Measurements from ENCODE around the gene ARMC8.

ARMC8 gene

GRCh38 chr3:138331143-138331894, 144.2 kb downstream of the ARMC8 start:
- peaks cover 0 to 18% (median 18%) of the 10 kb centered on the region in 5 donors for H3K4me1 ChIP-seq (ENCODE audit: control insufficient read depth in 5 of 5, insufficient read depth in 5 of 5, low read length in 5 of 5)
- no peak overlapping the region for H3K9ac ChIP-seq (ENCODE audit: low read length in 5 of 5)
- no peak overlapping the region for H3K27ac ChIP-seq (ENCODE audit: low read depth, low read length)
- H3K4me3 ChIP-seq (ENCODE audit: low read depth in 1 of 5, low read length in 5 of 5) = no peak overlapping the region
- no peaks in the 10 kb centered on the region for H3K9me3 ChIP-seq (ENCODE audit: control insufficient read depth in 5 of 5, low read length in 5 of 5)
- no peaks in the 10 kb centered on the region for H3K27me3 ChIP-seq (ENCODE audit: control insufficient read depth in 5 of 5, insufficient read depth in 4 of 5, low read length in 5 of 5)
- no peaks in the 10 kb centered on the region for H3K36me3 ChIP-seq (ENCODE audit: control insufficient read depth in 5 of 5, insufficient read depth in 5 of 5, low read length in 5 of 5)

GRCh38 chr3:138332472-138333073, 145.5 kb downstream of the ARMC8 start:
- H3K4me3 ChIP-seq (ENCODE audit: low read depth in 1 of 5, low read length in 5 of 5) = no peak overlapping the region
- H3K36me3 ChIP-seq (ENCODE audit: control insufficient read depth in 5 of 5, insufficient read depth in 5 of 5, low read length in 5 of 5) = no peaks in the 10 kb centered on the region
- H3K27ac ChIP-seq (ENCODE audit: low read depth, low read length) = no peak overlapping the region
- no peak overlapping the region for H3K9ac ChIP-seq (ENCODE audit: low read length in 5 of 5)
- peaks cover 0 to 18% (median 18%) of the 10 kb centered on the region in 5 donors for H3K4me1 ChIP-seq (ENCODE audit: control insufficient read depth in 5 of 5, insufficient read depth in 5 of 5, low read length in 5 of 5)
- no peaks in the 10 kb centered on the region for H3K9me3 ChIP-seq (ENCODE audit: control insufficient read depth in 5 of 5, low read length in 5 of 5)
- no peaks in the 10 kb centered on the region for H3K27me3 ChIP-seq (ENCODE audit: control insufficient read depth in 5 of 5, insufficient read depth in 4 of 5, low read length in 5 of 5)

- Histone ChIP-seq H3K4me1 (ENCODE audit: control insufficient read depth in 5 of 5, insufficient read depth in 5 of 5, low read length in 5 of 5) (peaks cover 0 to 8% (median 4%) of the 10 kb centered on the region in 5 donors), H3K9ac (ENCODE audit: low read length in 5 of 5) (no peak overlapping the region), H3K36me3 (ENCODE audit: control insufficient read depth in 5 of 5, insufficient read depth in 5 of 5, low read length in 5 of 5) (no peaks in the 10 kb centered on the region)
These were observed 147.5 kb downstream of the ARMC8 start for GRCh38 chr3:138334608-138335007.

GRCh38 chr3:138336454-138336999, 149.4 kb downstream of the ARMC8 start:
- Histone ChIP-seq H3K36me3 (ENCODE audit: control insufficient read depth in 5 of 5, insufficient read depth in 5 of 5, low read length in 5 of 5) (no peaks in the 10 kb centered on the region), H3K27me3 (ENCODE audit: control insufficient read depth in 5 of 5, insufficient read depth in 4 of 5, low read length in 5 of 5) (no peaks in the 10 kb centered on the region), H3K9me3 (ENCODE audit: control insufficient read depth in 5 of 5, low read length in 5 of 5) (no peaks in the 10 kb centered on the region), H3K27ac (ENCODE audit: low read depth, low read length) (no peak overlapping the region), H3K4me3 (ENCODE audit: low read depth in 1 of 5, low read length in 5 of 5) (no peak overlapping the region), H3K9ac (ENCODE audit: low read length in 5 of 5) (no peak overlapping the region), H3K4me1 (ENCODE audit: control insufficient read depth in 5 of 5, insufficient read depth in 5 of 5, low read length in 5 of 5) (peaks cover 0 to 4% (median 0%) of the 10 kb centered on the region in 5 donors)

More at GRCh38 chr3:138334608-138335007, 147.5 kb downstream of the ARMC8 start:
- no peak overlapping the region for H3K27ac ChIP-seq (ENCODE audit: low read depth, low read length)
- no peaks in the 10 kb centered on the region for H3K27me3 ChIP-seq (ENCODE audit: control insufficient read depth in 5 of 5, insufficient read depth in 4 of 5, low read length in 5 of 5)
- no peak overlapping the region for H3K4me3 ChIP-seq (ENCODE audit: low read depth in 1 of 5, low read length in 5 of 5)
- no peaks in the 10 kb centered on the region for H3K9me3 ChIP-seq (ENCODE audit: control insufficient read depth in 5 of 5, low read length in 5 of 5)

- Histone ChIP-seq H3K36me3 (ENCODE audit: control insufficient read depth in 5 of 5, insufficient read depth in 5 of 5, low read length in 5 of 5) (no peaks in the 10 kb centered on the region), H3K4me1 (ENCODE audit: control insufficient read depth in 5 of 5, insufficient read depth in 5 of 5, low read length in 5 of 5) (peaks cover 0 to 4% (median 0%) of the 10 kb centered on the region in 5 donors), H3K27ac (ENCODE audit: low read depth, low read length) (no peak overlapping the region), H3K4me3 (ENCODE audit: low read depth in 1 of 5, low read length in 5 of 5) (no peak overlapping the region), H3K27me3 (ENCODE audit: control insufficient read depth in 5 of 5, insufficient read depth in 4 of 5, low read length in 5 of 5) (no peaks in the 10 kb centered on the region), H3K9ac (ENCODE audit: low read length in 5 of 5) (no peak overlapping the region), H3K9me3 (ENCODE audit: control insufficient read depth in 5 of 5, low read length in 5 of 5) (no peaks in the 10 kb centered on the region)
These were observed 151.1 kb downstream of the ARMC8 start for GRCh38 chr3:138338244-138338643.

GRCh38 chr3:138338811-138339210, 151.7 kb downstream of the ARMC8 start:
- H3K9ac ChIP-seq (ENCODE audit: low read length in 5 of 5) = no peak overlapping the region
- no peaks in the 10 kb centered on the region for H3K27me3 ChIP-seq (ENCODE audit: control insufficient read depth in 5 of 5, insufficient read depth in 4 of 5, low read length in 5 of 5)
- peaks cover 0 to 7% (median 4%) of the 10 kb centered on the region in 5 donors for H3K4me1 ChIP-seq (ENCODE audit: control insufficient read depth in 5 of 5, insufficient read depth in 5 of 5, low read length in 5 of 5)
- no peak overlapping the region for H3K27ac ChIP-seq (ENCODE audit: low read depth, low read length)
- H3K9me3 ChIP-seq (ENCODE audit: control insufficient read depth in 5 of 5, low read length in 5 of 5) = no peaks in the 10 kb centered on the region
- no peak overlapping the region for H3K4me3 ChIP-seq (ENCODE audit: low read depth in 1 of 5, low read length in 5 of 5)
- no peaks in the 10 kb centered on the region for H3K36me3 ChIP-seq (ENCODE audit: control insufficient read depth in 5 of 5, insufficient read depth in 5 of 5, low read length in 5 of 5)

- no peaks in the 10 kb centered on the region for H3K27me3 ChIP-seq (ENCODE audit: control insufficient read depth in 5 of 5, insufficient read depth in 4 of 5, low read length in 5 of 5)
These were observed 153.4 kb downstream of the ARMC8 start for GRCh38 chr3:138340511-138340910.

GRCh38 chr3:138344754-138345153, 157.7 kb downstream of the ARMC8 start:
- no peaks in the 10 kb centered on the region for H3K36me3 ChIP-seq (ENCODE audit: control insufficient read depth in 5 of 5, insufficient read depth in 5 of 5, low read length in 5 of 5)
- H3K27me3 ChIP-seq (ENCODE audit: control insufficient read depth in 5 of 5, insufficient read depth in 4 of 5, low read length in 5 of 5) = no peaks in the 10 kb centered on the region
- H3K9ac ChIP-seq (ENCODE audit: low read length in 5 of 5) = no peak overlapping the region
- peaks cover 0 to 22% (median 16%) of the 10 kb centered on the region in 5 donors for H3K4me1 ChIP-seq (ENCODE audit: control insufficient read depth in 5 of 5, insufficient read depth in 5 of 5, low read length in 5 of 5)
- H3K9me3 ChIP-seq (ENCODE audit: control insufficient read depth in 5 of 5, low read length in 5 of 5) = no peaks in the 10 kb centered on the region
- no peak overlapping the region for H3K27ac ChIP-seq (ENCODE audit: low read depth, low read length)
- no peak overlapping the region for H3K4me3 ChIP-seq (ENCODE audit: low read depth in 1 of 5, low read length in 5 of 5)

More at GRCh38 chr3:138340511-138340910, 153.4 kb downstream of the ARMC8 start:
- Histone ChIP-seq H3K9me3 (ENCODE audit: control insufficient read depth in 5 of 5, low read length in 5 of 5) (no peaks in the 10 kb centered on the region), H3K4me3 (ENCODE audit: low read depth in 1 of 5, low read length in 5 of 5) (no peak overlapping the region), H3K27ac (ENCODE audit: low read depth, low read length) (no peak overlapping the region), H3K36me3 (ENCODE audit: control insufficient read depth in 5 of 5, insufficient read depth in 5 of 5, low read length in 5 of 5) (no peaks in the 10 kb centered on the region), H3K4me1 (ENCODE audit: control insufficient read depth in 5 of 5, insufficient read depth in 5 of 5, low read length in 5 of 5) (peaks cover 0 to 10% (median 6%) of the 10 kb centered on the region in 5 donors), H3K9ac (ENCODE audit: low read length in 5 of 5) (no peak overlapping the region)

All from subcutaneous abdominal adipose tissue (tissue), 5 donors.